Nephron (organoid): ENCODE measurements around the gene SLC25A22.

Source experiments
- H3K27ac Mint-ChIP-seq, 3 experiments: 2 replicates each; pipeline ENCODE4 v1.8.0; 2020; ENCODE audit warnings: mixed read lengths in 3 of 3, mild to moderate bottlenecking in 2 of 3, moderate library complexity in 1 of 3
- H3K27me3 Mint-ChIP-seq: 2 replicates; pipeline ENCODE4 v1.8.0; 2021; ENCODE audit warnings: low read depth, mild to moderate bottlenecking, moderate library complexity, mixed read lengths
- H3K36me3 Mint-ChIP-seq: 2 replicates; pipeline ENCODE4 v1.8.0; 2020; ENCODE audit warnings: low read depth, mixed read lengths
- H3K4me1 Mint-ChIP-seq: 2 replicates; pipeline ENCODE4 v1.8.0; 2020; ENCODE audit warnings: mixed read lengths
- H3K4me3 Mint-ChIP-seq, 3 experiments: 2 replicates each; pipeline ENCODE4 v1.8.0; 2020; ENCODE audit warnings: mild to moderate bottlenecking in 3 of 3, mixed read lengths in 3 of 3, moderate library complexity in 2 of 3
- H3K9me3 Mint-ChIP-seq: 2 replicates; pipeline ENCODE4 v1.8.0; 2020; ENCODE audit warnings: mixed read lengths
- TF ChIP-seq, protein P1 (sequence below), 3 experiments: fragments of 200-600 bp; sonication (generic); IDR thresholded peaks; one replicate each; pipeline ENCODE4 v1.5.0; 2021; ENCODE audit warnings: antibody characterized with exemption in 3 of 3; ENCODE audit not compliant: unreplicated experiment in 3 of 3

The SLC25A22 gene

DNA sequence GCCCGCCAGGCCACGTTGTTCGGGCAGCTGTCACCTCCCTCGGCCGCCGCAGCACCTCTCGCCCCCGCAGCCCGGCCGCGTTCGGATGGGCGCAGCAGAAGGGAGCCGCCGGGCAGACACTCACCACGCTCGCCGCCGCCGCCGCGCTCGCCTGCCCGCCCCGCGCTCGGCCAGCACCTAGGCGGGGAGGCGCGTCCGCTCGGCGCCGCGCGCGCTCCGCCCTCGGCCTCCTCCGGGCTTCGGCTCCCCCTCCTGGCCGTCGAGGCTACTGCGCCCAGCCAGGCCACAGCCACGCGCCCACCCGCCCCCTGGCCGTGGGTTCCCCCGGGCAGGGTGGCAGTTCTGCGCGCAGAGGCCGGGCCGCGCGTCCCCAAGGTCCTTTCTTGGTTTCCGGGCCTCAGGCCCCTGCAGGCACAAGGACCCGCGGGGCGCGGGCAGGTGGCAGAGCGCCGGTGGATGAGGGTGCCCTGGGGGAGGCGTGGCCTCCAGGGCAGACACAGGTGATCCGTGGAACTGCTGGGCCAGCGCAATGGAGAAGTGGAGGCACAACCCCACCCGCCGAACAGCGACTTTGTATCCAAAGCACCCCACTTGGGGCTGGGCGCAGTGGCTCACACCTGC lies at the start of gene SLC25A22:
Gene SLC25A22, minus strand, starts transcription at position 189 of the 621 bp plus-strand sequence. CDS start 3,275 bp downstream, outside the sequence.
- Mint-ChIP-seq H3K27ac (peak within 1 kb of the TSS; percentile 87 to 98 (median 94)), H3K4me1 (peaks cover 14% of the 10 kb centered on the region), H3K4me3 (peak within 1 kb of the TSS; percentile 91 to 95 (median 94)), H3K9me3 (no peaks in the 10 kb centered on the region), H3K36me3 (no peaks in the 10 kb centered on the region), H3K27me3 (no peaks in the 10 kb centered on the region)
- TF ChIP-seq, protein P1, sequence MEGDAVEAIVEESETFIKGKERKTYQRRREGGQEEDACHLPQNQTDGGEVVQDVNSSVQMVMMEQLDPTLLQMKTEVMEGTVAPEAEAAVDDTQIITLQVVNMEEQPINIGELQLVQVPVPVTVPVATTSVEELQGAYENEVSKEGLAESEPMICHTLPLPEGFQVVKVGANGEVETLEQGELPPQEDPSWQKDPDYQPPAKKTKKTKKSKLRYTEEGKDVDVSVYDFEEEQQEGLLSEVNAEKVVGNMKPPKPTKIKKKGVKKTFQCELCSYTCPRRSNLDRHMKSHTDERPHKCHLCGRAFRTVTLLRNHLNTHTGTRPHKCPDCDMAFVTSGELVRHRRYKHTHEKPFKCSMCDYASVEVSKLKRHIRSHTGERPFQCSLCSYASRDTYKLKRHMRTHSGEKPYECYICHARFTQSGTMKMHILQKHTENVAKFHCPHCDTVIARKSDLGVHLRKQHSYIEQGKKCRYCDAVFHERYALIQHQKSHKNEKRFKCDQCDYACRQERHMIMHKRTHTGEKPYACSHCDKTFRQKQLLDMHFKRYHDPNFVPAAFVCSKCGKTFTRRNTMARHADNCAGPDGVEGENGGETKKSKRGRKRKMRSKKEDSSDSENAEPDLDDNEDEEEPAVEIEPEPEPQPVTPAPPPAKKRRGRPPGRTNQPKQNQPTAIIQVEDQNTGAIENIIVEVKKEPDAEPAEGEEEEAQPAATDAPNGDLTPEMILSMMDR (IDR thresholded peaks at IDR 0.05; ENCODE audit: unreplicated experiment in 3 of 3), result peak; percentile 84 to 87 (median 86)

DNA sequence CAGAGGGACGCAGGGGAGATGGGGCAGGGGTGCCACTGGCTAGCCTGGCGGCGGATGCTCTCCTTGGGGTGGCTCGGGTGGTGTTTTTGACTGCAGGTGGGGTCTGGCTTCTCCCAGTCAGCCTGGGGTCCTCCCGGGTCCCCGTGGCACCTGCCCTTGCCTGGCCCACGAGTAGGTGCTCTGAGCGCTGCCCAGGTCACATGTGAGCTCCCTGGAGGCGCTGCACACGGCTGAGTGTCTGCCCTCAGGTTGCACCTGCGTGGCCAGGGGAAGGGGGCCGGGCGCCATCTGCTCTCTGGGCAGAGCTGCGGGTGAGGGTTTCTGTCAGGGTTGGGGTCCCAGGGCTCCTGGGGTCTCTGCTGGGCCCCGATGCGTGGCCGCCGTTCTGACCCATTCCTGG lies 49.8 kb upstream of the SLC25A22 start:
- TF ChIP-seq, protein P1 (IDR thresholded peaks at IDR 0.05; ENCODE audit: unreplicated experiment in 3 of 3), result no peak
- H3K4me1 Mint-ChIP-seq, result peaks cover 17% of the 10 kb centered on the region

GRCh38 chr11:846496-847098 lies 48.5 kb upstream of the SLC25A22 start:
- H3K36me3 Mint-ChIP-seq, result no peaks in the 10 kb centered on the region
- H3K4me1 Mint-ChIP-seq, result peaks cover 17% of the 10 kb centered on the region
- H3K27ac Mint-ChIP-seq, result peak overlapping the region; percentile 74 to 94 (median 90)
- H3K27me3 Mint-ChIP-seq, result no peaks in the 10 kb centered on the region
- peak overlapping the region; percentile 46 to 76 (median 72) for H3K4me3 Mint-ChIP-seq
- H3K9me3 Mint-ChIP-seq, result no peaks in the 10 kb centered on the region
- TF ChIP-seq, protein P1 (IDR thresholded peaks at IDR 0.05; ENCODE audit: unreplicated experiment in 3 of 3), result no peak

More for the DNA sequence above, 49.8 kb upstream of the SLC25A22 start:
- H3K27me3 Mint-ChIP-seq, result peaks cover 4% of the 10 kb centered on the region
- no peak overlapping the region for H3K4me3 Mint-ChIP-seq
- no peak overlapping the region for H3K27ac Mint-ChIP-seq
- no peaks in the 10 kb centered on the region for H3K36me3 Mint-ChIP-seq
- H3K9me3 Mint-ChIP-seq, result no peaks in the 10 kb centered on the region

GRCh38 chr11:845872-846495 lies 47.9 kb upstream of the SLC25A22 start:
- TF ChIP-seq, protein P1 (IDR thresholded peaks at IDR 0.05; ENCODE audit: unreplicated experiment in 3 of 3), result no peak
- H3K27ac Mint-ChIP-seq, result peak overlapping the region; percentile 74 to 90 (median 78)

GRCh38 chr11:844693-845644 lies 46.9 kb upstream of the SLC25A22 start:
- Mint-ChIP-seq H3K4me1 (peaks cover 27% of the 10 kb centered on the region), H3K4me3 (peak overlapping the region; percentile 82 to 87 (median 87)), H3K36me3 (peaks cover 6% of the 10 kb centered on the region), H3K27me3 (no peaks in the 10 kb centered on the region), H3K27ac (peak overlapping the region; percentile 90 to 95 (median 94)), H3K9me3 (no peaks in the 10 kb centered on the region)
- TF ChIP-seq, protein P1 (IDR thresholded peaks at IDR 0.05; ENCODE audit: unreplicated experiment in 3 of 3), result peak in 1 of 3 experiments; percentile 7

More at GRCh38 chr11:845872-846495, 47.9 kb upstream of the SLC25A22 start:
- H3K27me3 Mint-ChIP-seq, result no peaks in the 10 kb centered on the region
- H3K36me3 Mint-ChIP-seq, result no peaks in the 10 kb centered on the region
- no peaks in the 10 kb centered on the region for H3K9me3 Mint-ChIP-seq
- peaks cover 20% of the 10 kb centered on the region for H3K4me1 Mint-ChIP-seq
- H3K4me3 Mint-ChIP-seq, result peak overlapping the region; percentile 46 to 71 (median 59)
